HL-60/S4 (cell line): ENCODE results near the gene RAB11FIP4.

Experiments used
- in situ Hi-C: fragments of 300-500 bp; cut with MboI; formaldehyde crosslinking; loops from 2 replicates; pipeline ENCODE4 v1.14.3; 2022; ENCODE audit warnings: low sequenced_read_pairs

The RAB11FIP4 gene

DNA sequence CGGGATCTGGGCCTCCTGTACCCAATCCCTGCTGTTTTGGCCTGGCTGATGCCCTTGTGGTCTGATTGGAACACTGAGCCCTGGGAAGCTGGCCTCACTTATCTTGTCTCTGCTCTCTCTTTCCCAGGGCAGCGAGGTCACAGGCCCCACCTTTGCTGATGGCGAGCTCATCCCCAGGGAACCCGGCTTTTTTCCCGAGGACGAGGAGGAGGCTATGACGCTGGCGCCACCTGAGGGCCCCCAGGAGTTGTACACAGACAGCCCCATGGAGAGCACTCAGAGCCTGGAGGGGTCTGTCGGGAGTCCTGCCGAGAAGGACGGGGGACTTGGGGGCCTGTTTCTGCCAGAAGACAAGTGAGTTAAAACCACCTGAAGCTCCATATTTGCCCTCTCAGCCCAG is 126.0 kb downstream of the RAB11FIP4 start:
- in situ Hi-C loops, result no loop called here

DNA sequence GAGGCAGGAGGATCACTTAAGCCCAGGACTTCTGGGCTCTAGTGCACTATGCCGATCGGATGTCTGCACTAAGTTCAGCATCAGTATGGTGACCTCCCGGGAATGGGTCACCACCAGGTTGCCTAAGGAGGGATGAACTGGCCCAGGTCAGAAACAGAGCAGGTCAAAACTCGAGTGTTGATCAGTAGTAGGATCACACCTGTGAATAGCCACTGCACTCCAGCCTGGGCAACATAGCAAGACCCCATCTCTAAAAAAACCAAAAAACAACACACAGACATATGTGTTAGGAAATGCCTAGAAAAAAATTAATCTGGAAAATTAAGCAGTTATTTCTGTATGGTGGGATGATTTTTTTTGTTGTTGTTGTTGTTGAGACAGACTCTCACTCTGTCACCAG is 127.0 kb downstream of the RAB11FIP4 start:
- in situ Hi-C loops, result no loop called here

DNA sequence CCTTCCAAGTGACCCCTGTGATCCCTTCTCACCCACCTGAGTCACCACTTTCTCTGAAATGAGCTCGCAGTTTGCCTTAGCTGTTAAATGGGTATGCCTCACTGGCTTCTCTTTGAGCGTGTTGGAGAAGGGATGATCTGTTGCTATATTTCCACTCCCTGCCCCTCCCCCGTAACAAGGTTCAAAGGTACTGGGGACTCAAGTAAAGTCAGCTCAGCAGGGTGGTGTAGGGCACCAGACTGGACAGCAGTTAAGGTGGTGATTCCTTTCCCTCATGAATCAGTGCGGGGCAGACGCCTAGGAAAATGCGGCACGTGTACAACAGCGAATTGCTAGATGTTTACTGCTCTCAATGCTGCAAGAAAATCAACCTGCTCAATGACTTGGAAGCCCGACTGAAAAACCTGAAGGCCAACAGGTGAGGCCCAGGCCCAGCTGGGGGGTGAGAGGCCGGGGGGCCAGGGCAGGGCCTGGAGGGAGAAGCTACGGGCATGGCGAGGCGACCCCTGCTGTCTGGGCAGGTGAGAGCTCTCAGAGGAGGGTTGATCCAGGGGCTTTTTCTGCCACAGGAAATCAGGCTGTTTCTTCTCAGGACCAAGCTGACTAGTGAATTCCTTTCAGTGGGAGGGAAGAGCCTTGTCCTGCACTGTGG is 130.3 kb downstream of the RAB11FIP4 start:
- in situ Hi-C loops, result no loop called here

DNA sequence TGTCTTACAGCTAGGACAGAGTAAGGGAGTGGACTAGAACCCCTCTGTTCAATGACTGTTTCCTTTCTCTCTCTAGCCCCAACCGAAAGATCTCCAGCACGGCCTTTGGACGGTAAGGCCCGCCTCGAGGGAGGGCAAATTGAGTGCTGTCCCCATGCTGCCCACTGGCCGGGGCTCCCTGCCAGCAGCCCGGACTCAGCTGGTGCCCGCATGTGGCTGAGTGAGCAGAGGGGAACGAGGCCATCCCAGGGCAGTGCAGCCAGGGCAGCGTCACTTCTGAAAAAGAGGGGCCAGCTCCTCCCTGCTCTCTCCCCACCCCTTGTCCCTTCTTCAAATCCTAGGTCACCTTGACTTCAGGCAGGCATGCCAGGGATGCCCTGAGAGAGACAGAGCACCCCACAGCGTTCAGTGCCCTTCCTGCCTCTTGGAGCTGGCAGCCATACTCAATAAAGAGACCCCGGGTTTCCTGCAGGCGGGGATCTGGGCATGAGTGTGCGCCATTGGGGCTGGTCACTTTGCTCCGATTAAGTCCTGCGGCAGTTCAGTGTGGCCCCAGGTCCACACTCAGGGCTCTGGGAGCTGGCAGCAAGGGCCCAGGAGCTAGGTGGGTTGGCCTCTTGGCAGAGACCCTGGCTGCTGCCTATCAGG is 130.9 kb downstream of the RAB11FIP4 start:
- in situ Hi-C loops, result no loop called here

DNA sequence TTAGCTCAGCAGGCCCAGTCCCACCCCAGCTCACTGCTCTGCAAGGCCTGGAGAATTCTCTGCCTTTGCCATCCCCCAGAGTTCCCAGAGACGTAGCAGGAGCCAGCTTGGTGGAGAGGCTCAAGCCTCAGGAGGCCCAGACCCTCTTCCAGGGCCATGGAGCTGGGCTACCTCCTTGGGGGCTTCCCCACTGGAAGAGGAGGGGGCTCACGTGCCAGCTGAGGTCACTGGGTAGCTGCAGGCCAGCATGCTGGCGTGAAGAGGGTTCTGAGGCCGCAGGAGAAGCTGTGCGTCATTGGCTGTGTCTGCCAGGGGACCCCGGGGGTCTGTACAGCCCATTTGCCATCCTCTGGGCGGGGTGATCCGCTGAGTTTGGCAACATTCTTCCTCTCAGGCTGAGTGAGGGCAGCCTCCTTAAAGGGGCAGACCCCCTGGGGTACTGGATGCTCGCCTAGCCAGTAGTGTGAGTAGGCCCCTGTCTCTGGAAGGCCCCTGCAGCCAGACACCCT is 131.6 kb downstream of the RAB11FIP4 start:
- in situ Hi-C loops, result no loop called here

DNA sequence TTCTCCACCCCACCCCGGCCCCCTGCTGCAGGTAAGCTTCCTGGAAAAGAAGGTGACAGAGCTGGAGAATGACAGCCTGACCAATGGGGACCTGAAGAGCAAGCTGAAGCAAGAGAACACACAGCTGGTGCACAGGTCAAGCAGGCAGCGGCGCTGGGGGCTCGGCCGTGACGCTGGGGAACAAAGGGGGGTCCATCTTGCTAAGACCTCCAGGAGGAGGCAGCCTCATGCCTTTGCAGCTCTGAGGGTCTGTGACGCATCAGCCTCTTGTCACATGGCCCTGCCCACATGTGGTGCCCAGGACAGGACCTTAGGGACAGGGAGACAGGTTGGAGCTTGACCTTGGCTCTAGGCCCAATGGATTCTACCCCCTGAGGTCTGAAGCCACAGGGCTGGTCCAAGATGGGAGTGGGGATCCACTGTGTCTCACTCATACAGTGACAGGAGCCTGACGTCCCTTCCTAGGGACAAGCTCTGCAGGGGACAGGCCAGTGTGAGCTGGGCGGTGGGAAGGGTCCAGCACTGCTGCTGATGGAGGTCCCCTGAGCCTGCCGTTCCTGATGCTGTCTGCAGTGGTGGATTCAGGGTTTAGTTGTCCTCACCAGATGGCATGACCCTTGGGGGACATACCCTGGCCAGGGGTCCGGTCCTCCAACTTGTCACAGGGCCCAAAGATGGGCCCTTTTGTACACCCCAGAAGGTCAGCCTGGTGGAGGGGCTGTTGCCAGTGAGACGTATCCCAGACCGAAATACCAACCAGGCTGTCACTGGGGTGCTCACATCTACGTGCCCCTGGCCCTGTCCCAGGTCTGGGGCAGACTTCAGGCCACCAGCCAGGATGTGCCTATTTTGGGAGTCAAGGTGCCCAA is 132.6 kb downstream of the RAB11FIP4 start:
- in situ Hi-C loops, result no loop called here

DNA sequence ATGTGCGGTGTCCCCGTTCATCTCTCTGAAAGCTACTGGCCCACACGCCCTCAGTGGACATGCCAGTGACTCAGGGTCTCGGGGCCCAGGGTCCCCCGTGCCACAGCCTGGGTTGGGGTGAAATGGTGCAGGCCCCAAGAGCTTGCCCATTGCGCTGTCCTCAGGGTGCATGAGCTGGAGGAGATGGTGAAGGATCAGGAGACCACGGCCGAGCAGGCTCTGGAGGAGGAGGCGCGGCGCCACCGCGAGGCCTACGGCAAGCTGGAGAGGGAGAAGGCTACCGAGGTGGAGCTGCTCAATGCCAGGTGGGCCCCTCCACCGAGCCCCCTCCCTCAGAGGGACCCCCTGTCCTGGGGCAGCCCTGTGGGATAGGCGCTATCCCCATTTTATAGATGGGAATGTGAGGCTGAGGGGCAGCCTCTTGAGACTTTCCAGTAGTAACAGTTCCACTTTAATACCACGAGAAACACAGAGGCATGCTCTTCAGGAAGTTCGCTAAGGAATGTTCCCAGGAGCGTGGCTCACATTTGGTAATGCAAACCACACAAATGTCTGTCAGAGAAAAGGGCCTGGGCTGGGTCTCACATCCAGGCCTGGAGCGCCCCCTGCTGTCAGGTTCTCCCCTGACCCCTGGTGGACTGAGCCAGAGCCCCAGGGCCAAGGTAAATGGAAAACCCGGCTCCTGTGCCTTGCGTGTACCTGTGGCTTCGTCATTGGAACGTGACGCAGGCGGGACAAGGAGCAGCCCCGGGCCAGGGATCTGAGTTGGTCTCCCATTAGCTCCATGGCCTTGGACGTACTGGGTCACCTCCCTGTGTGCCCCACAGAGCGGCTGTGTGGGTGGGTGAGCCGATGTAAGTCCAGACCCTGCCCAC is 133.7 kb downstream of the RAB11FIP4 start:
- in situ Hi-C loops, result no loop called here

DNA sequence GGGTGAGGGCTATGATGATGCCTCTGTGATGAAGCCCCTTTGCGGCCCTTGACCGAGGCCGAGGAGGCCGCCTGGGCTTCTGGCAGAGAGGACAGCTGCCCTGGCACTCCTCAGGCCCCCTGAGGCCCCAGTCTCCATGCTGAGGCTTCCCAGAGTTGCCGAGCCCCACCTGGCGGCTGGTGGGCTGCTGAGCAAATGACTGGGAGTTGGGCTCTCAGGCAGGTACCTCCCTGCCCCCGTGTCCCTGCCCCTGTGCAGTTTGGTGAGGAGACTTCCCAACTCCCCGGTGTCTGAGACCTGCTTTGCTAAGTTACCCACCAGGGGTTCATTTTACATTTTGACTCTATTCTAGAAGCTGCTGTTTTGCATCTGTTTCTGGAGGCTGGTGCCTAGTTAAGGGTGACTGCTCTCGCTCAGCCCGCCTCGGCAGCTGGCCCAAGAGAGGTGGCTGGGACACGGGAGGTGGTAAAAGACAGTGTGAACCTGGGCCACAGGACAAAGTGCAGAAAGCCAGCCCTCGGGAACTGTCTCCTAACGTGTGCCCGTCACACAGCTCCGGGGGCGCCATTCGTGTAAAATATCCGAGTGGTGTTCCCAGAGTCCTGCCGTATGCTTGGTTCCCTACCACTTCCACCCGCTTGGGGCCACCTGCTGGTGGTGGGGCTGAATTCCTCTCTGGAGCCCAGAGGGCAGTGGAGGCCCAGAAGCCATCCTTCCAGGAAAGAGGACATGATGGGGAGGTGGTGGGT is 134.5 kb downstream of the RAB11FIP4 start:
- in situ Hi-C loops, result no loop called here

DNA sequence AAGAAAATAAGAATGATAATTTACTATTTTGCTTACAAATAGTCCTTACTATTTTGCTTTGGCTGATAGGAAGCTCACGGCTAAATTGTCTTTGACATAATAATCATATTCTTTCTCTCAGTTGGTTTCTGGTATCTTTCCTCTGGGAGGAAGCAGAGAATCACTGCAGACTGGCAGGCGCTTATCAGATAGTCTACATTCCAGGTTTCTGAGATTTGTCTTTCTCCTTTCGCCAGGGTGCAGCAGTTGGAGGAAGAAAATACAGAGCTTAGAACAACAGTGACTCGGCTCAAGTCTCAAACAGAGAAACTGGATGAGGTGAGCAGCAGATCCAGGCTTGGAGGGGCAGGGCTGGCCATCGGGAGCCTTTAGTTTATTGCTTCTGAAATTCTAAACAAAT is 136.1 kb downstream of the RAB11FIP4 start:
- in situ Hi-C loops, result no loop called here

DNA sequence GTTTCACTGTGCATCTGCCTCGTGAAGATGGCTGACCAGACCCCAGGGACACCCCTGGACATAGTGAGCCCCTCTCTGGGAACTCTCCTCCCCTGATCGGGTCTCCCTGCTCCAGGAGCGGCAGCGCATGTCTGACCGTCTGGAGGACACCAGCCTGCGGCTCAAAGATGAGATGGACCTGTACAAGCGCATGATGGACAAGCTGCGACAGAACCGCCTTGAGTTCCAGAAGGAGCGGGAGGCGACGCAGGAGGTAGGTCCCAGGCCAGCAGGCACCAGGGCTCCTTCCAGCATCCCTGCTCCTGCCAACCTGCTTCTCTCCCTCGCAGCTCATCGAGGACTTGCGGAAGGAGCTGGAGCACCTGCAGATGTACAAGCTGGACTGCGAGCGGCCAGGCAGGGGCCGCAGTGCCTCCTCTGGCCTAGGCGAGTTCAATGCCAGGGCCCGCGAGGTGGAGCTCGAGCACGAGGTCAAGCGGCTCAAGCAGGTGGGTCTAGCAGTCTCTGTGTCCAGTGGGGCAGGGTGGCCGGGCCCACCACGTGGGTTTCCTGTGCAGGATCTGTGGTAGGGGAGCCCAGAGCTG is 136.9 kb downstream of the RAB11FIP4 start:
- in situ Hi-C loops, result no loop called here

DNA sequence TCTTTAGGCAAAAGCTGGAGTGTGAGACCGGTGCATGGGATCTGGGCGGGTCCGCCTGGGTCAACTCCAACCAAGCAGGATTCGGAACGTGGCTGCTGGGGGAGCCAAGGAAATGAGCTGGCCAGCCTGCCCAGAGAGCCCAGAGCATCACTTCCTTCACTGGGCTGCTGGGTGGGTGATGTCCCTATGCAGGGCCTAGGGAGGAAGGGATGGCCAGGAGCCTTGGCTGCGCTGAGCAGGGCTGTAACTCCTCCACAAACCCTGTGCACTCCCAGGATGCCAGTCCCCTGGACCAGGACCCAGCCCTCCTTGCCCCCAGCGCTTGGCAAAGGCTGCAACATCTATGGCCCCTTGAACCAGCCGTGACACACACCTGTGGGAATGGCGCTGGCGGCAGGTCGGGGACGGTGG is 138.4 kb downstream of the RAB11FIP4 start:
- in situ Hi-C loops, result loop anchor here (10.0 kb wide), 1 partner anchor 315 kb away; no protein-coding TSS in a partner anchor

DNA sequence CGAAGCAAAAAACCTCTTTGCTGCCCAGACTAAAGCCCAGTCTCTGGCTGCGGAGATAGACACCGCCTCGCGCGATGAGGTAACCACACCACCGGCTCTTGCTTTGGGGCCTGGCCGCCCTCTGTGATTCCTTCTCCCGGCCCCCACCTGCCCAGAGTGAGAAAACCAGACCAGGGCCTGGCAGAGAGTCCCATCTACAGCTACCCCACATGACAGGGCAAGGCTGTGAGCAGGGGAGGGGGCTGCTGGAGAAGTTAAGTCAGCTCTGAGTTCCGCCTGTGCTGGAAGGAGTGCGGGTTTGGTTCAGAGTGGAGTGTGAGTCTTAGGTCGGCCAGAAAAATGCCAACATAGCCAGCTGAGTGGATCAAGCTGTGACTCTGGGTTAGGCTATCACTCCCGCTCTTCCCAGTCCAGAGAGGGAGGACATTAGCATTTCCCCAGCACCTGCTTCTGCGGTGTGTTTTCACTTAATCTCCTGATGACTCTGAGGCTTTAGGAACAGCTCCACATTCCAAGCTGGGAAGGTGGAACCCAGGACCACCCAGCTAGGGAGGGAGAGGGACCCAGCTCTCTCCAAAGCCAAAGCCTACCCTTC is 139.0 kb downstream of the RAB11FIP4 start:
- in situ Hi-C loops, result loop anchor here (10.0 kb wide), 1 partner anchor 314 kb away; no protein-coding TSS in a partner anchor

DNA sequence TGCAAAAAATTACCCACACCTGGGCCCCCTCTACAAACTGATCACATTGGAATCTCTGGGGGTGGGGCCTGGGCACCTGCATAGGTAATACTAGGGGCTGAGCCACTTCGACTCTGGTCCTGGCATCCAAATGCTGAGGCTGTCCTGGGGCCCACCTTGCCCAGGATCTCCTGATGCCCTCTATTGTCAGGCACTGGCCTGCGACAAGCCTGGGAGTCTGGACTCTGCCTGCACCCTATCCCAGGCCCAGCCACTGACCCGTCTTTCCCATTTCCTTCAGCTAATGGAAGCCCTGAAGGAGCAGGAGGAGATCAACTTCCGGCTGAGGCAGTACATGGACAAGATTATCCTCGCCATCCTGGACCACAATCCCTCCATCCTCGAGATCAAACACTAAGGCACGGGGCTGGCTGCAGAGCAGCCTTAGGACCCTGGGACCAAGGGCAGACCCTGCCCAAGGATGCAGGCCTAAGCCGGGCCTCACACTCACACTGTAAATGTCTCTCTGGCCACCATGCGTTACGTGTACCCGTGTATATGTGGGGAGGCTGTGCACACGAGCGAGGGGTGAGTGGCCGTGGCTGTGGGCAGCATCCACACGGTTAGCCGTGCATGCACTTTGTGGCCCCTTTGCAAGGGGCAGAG is 140.0 kb downstream of the RAB11FIP4 start:
- in situ Hi-C loops, result loop anchor here (10.0 kb wide), 1 partner anchor 313 kb away; no protein-coding TSS in a partner anchor

DNA sequence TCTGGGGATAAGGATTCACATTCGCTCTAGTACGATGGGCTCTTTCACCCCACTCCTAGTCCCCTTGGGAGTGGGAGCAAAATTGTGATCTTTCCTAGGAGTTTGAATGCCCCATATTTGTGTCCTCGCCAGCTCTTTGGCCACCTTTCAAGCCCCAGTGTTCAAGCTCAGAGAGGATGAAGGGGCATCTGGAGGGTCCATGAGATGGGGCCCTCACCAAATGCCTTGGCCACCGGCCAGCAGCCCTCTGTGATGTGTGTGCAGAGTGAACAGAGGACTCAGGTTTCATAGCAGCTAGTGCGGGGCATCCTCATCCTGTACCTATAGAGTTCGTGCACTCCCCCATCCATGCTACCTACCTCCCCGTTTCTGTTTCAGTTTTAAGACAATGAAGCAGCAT is 140.6 kb downstream of the RAB11FIP4 start:
- in situ Hi-C loops, result loop anchor here (10.0 kb wide), 1 partner anchor 313 kb away; no protein-coding TSS in a partner anchor

DNA sequence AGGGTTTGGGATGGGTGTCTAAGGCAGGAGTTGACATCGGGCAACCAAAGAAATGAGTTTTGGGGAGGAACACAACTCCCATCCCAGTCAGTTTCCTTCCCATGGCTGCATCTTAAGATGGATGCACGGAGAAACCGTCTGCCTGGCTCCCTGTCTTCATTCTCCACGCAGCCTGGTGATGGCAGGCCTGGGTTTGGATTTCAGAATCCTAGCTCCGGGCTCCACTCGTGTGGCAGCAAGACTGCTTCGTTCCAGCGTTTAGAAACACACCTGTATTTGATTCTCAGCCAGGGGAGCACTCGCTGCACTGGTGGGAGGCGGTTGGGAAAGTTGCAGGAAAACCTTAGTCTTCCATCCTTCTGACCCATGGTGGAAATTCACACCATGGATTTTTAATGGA is 141.1 kb downstream of the RAB11FIP4 start:
- in situ Hi-C loops, result loop anchor here (10.0 kb wide), 1 partner anchor 312 kb away; no protein-coding TSS in a partner anchor

DNA sequence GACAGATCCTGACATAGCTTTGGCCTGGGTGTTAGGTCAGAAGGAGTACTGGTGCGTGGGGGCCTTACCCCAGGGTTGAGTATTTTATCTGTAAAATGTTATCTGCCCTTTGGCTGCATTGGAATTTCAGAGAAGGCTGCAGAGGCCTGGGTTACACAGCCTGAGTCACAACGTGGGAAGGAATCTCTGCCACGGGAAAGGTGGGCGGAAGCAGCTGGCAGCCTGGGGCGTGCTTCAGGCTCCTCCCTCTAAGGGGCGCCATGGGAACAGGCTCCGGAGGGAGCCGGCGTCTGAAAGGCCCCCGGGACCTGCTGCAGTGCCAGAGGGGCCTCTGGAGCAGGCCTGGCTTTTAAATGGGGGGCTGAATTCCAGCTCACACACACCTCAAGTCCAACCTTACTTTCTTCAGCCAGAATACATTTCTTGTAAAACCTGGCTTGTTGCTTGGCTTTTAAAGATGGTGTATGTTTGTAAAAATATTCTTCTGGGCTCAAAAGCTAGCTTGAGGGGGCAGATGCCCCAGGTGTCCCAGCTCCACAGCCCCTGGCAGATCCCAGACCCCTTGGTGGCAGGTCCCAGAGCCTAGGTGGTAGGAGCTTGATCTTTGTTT is 142.2 kb downstream of the RAB11FIP4 start:
- in situ Hi-C loops, result loop anchor here (10.0 kb wide), 1 partner anchor 311 kb away; no protein-coding TSS in a partner anchor

DNA sequence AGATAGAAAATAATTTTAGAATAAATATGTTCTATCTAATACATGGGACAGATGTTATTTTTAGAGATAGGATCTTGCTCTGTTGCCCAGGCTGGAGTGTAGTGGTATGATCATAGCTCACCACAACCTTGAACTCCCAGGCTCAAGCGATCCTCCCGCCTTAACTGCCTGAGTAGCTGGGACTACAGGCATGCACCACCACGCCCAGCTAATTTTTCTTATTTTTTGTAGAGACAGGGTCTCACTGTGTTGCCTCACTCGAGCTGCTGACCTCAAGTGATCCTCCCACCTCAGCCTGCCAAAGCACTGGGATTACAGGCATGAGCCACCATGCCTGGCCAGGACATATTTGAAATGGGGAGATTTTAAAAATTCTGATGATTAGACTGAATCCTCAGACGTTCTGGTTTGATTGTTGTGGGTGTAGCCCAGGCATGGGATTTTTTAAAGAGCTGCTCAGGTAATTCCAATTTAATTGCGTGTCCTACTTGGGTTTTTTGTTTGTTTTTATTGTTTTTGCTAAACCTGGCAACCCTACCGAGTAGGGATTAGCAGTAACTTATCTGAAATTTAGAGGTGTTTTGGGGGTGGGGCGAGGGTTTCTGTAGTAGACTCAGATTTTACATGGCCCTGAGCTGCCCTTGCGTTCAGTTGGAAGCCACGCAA is 142.9 kb downstream of the RAB11FIP4 start:
- in situ Hi-C loops, result loop anchor here (10.0 kb wide), 1 partner anchor 310 kb away; no protein-coding TSS in a partner anchor
